Endometrial microvascular endothelial cells (primary cell): Measurements from ENCODE around the gene CACNA1D. TPM values are rescaled to one million over a fixed set of nuclear protein-coding genes. Genes with fewer than 3 reads are reported as not detected.

Experiments
- in situ Hi-C: cut with HindIII; loops from 2 replicates; pipeline ENCODE4 v1.10.0; 2017; ENCODE audit warnings: low sequenced_read_pairs, low pct_unique_long_range_greater_than_20kb; ENCODE audit errors: inconsistent ontology term
- total RNA-seq: library from RNA; depleted of rRNA; stranded (reverse); fragments of >200 nt; gene quantifications from one replicate; pipeline ENCODE4 v1.2.3, GENCODE V29; 2015; ENCODE audit errors: inconsistent ontology term

Gene CACNA1D
- total RNA-seq, 1 donor from 2014 or later, result not detected

- in situ Hi-C loops, result no loop called here
Observed at GRCh38 chr3:53863145-53863544, 368.7 kb downstream of the CACNA1D start.

Other genes with a start within 250 kb of the CACNA1D start
- 579 TPM for gene TKT, start 238.6 kb upstream of the CACNA1D start, total RNA-seq
- 15.0 TPM for gene DCP1A, start 147.1 kb upstream of the CACNA1D start, total RNA-seq